NT2/D1 (cell line): ENCODE data around the gene ICA1.

Experiments
- DNase-seq: peaks from one replicate; pipeline ENCODE4 v3.0.0-alpha.2; 2011; ENCODE audit warnings: low read depth, low spot score
- H3K27me3 ChIP-seq: 2 replicates; pipeline ENCODE4 v1.6.0; 2011; ENCODE audit warnings: mild to moderate bottlenecking; ENCODE audit not compliant: insufficient read length, insufficient read depth
- H3K36me3 ChIP-seq: 2 replicates; pipeline ENCODE4 v1.6.1; 2011; ENCODE audit warnings: mild to moderate bottlenecking, low read length, mixed read lengths; ENCODE audit not compliant: insufficient read depth, insufficient read length
- H3K4me1 ChIP-seq: 2 replicates; pipeline ENCODE4 v1.5.1; 2011; ENCODE audit not compliant: insufficient read depth, insufficient read length
- H3K4me3 ChIP-seq: 2 replicates; pipeline ENCODE4 v1.5.1; 2011; ENCODE audit warnings: low read depth; ENCODE audit not compliant: insufficient read length
- H3K9ac ChIP-seq: 2 replicates; pipeline ENCODE4 v1.6.0; 2011; ENCODE audit warnings: low read depth; ENCODE audit not compliant: insufficient read length
- H3K9me3 ChIP-seq: 2 replicates; pipeline ENCODE4 v1.5.1; 2011; ENCODE audit warnings: mild to moderate bottlenecking, low read length; ENCODE audit not compliant: insufficient read depth
- SUZ12 ChIP-seq: IDR thresholded peaks from 2 replicates; pipeline ENCODE4 v1.6.1; 2011; ENCODE audit not compliant: insufficient read length, insufficient read depth; ENCODE audit errors: extremely low read depth
- YY1 ChIP-seq: IDR thresholded peaks from 2 replicates; pipeline ENCODE4 v1.6.1; 2011; ENCODE audit not compliant: insufficient read length, insufficient read depth
- ZNF274 ChIP-seq: IDR thresholded peaks from 2 replicates; pipeline ENCODE4 v1.6.1; 2011; ENCODE audit warnings: mild to moderate bottlenecking, low read depth, low read length

ICA1 gene

DNA sequence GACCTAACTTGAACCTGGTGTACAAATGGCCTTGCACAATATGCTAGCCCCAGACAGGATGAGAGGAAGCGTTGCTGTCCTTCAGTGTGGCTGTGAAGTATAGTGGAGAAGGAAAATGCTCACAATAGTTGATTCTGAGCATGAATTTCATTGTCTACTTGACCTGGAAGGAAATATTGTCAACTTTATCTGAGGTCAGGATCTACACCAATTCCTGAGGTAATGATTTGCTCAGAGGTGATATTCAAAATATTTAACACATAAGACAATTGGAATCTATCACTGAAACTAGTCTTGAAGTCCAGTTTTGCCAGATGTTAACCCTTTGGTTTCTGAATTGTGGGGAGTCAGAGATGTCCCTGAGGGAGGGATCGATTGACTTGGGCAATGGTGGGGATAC lies 20.9 kb upstream of the ICA1 start:
- H3K4me3 ChIP-seq = no peak overlapping the region
- no peak for TF ChIP-seq SUZ12
- TF ChIP-seq YY1 = no peak
- TF ChIP-seq ZNF274 = no peak
- H3K9me3 ChIP-seq = no peaks in the 10 kb centered on the region
- DNase-seq = no peak
- no peaks in the 10 kb centered on the region for H3K4me1 ChIP-seq
- no peaks in the 10 kb centered on the region for H3K36me3 ChIP-seq
- no peak overlapping the region for H3K9ac ChIP-seq
- no peaks in the 10 kb centered on the region for H3K27me3 ChIP-seq

DNA sequence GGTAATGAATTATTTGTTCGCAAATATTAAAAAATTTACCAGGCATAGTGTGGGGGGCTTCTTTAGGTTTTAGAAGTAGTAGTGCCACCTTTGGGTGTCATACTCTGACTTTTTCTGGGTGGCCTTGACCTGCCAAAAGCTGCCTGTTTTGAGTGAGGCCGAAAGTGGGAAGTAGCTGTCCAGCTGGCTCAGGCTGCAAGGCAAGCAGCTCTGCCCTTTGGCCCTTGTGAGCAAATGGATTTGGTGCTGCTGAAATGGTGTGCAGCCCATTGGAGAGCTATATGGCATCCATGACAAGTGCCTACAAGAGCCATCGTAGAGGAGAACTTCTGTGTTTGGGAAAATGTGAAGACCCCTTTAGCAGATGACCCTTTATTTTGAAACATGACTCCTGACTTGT lies 20.2 kb upstream of the ICA1 start:
- DNase-seq = no peak
- Histone ChIP-seq H3K27me3 (no peaks in the 10 kb centered on the region), H3K9me3 (no peaks in the 10 kb centered on the region), H3K9ac (no peak overlapping the region), H3K4me3 (no peak overlapping the region), H3K4me1 (no peaks in the 10 kb centered on the region), H3K36me3 (no peaks in the 10 kb centered on the region)
- TF ChIP-seq YY1 = no peak

DNA sequence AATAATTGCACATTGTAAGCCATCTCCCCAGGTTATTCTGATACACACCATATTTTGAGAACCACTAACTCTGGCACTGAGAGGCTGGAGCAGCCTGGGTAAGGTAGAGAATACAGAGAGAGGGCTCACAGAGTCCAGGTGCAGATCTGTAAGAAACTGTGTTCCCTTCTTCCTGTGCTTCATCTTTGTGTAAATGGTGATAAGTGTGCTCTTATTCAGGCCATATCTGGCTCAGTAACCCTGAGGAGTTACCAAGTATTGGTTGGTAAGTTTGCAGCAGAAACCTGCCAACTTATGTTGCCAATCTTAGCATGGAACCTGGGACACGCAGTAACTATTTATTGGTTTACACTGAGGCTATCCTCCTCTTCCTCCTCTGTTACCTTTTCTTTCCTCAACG lies 16.2 kb upstream of the ICA1 start:
- Histone ChIP-seq H3K27me3 (no peaks in the 10 kb centered on the region), H3K9ac (no peak overlapping the region), H3K36me3 (no peaks in the 10 kb centered on the region), H3K9me3 (no peaks in the 10 kb centered on the region), H3K4me3 (no peak overlapping the region), H3K4me1 (no peaks in the 10 kb centered on the region)
- TF ChIP-seq YY1 = no peak
- TF ChIP-seq ZNF274 = no peak
- no peak for TF ChIP-seq SUZ12
- DNase-seq = no peak

DNA sequence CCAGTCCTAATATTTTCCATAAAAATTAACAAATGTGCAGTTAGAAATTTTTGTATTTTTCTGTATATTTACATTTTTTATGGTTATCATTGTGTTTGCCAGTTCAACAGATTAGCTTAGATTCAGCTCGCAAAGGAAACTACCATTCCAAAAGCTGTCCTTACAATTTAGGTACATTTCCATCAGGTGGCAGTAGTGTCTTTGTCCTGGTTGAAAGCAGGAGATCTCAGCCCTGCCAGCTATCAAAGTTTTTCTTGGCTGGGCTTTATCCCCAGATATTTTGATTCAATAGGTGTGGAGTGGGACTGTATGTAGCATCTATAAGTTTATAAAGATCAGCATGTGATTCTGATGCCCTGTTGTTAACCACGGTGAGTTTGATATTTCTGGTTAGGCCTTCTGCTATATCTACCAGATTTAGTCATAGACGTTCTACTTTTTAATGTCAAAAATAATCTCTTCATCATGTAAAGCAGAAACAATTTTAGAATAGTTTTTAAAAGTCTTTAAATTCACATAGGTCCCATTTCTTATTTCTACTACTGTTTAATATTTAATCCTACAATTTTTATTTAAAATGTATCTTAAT lies 15.5 kb upstream of the ICA1 start:
- peak; percentile 27 for DNase-seq

DNA sequence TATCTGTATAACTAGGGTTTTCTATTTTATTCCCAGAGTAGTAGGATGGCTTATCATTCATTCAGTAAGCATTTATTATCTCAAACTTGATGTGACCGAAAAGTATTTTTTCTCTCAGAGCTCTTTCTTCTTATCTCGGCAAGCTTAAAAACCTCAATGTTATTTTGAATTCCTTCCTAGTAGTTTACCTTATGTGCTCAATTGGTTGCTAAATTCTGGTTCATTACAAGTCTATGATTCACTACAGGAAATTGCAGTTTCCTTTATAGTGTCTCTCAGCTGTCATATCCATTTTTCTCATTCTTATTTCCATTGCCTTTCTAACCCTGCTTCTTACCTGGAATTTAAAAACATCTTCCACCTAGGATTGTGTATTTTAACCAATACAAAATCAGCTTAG lies 12.6 kb upstream of the ICA1 start:
- H3K9me3 ChIP-seq = no peaks in the 10 kb centered on the region
- H3K4me1 ChIP-seq = no peaks in the 10 kb centered on the region
- TF ChIP-seq YY1 (no peak), SUZ12 (no peak), ZNF274 (no peak)
- no peak overlapping the region for H3K9ac ChIP-seq
- H3K36me3 ChIP-seq = no peaks in the 10 kb centered on the region
- H3K27me3 ChIP-seq = no peaks in the 10 kb centered on the region
- H3K4me3 ChIP-seq = no peak overlapping the region
- DNase-seq = no peak

More for the DNA sequence above, 15.5 kb upstream of the ICA1 start:
- no peak for TF ChIP-seq SUZ12
- TF ChIP-seq YY1 = no peak
- TF ChIP-seq ZNF274 = no peak
- Histone ChIP-seq H3K36me3 (no peaks in the 10 kb centered on the region), H3K4me1 (no peaks in the 10 kb centered on the region), H3K9ac (no peak overlapping the region), H3K27me3 (no peaks in the 10 kb centered on the region), H3K4me3 (no peak overlapping the region), H3K9me3 (no peaks in the 10 kb centered on the region)

DNA sequence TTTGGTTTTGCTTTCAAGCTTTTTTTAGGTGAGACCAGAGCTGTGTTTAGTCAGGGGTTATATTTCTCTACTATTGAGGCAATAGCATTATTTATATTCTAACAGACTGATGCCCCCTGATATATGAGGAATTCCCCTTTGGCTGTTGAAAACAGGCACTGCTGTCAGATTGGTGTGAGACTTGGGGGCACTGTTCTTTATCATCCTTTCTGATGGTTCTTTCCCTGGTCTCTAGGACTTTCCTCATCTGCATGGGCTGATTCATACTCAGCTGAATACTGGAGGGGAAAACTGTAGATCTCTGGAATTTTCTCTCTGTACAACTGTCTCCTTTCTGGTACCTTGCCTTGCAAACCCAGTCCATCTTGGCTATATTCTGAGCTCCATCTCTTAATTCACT lies 10.0 kb upstream of the ICA1 start:
- H3K36me3 ChIP-seq = no peaks in the 10 kb centered on the region
- no peaks in the 10 kb centered on the region for H3K9me3 ChIP-seq
- H3K4me1 ChIP-seq = no peaks in the 10 kb centered on the region
- DNase-seq = no peak
- H3K4me3 ChIP-seq = no peak overlapping the region
- H3K27me3 ChIP-seq = no peaks in the 10 kb centered on the region
- H3K9ac ChIP-seq = no peak overlapping the region
- TF ChIP-seq ZNF274 (no peak), YY1 (no peak), SUZ12 (no peak)

DNA sequence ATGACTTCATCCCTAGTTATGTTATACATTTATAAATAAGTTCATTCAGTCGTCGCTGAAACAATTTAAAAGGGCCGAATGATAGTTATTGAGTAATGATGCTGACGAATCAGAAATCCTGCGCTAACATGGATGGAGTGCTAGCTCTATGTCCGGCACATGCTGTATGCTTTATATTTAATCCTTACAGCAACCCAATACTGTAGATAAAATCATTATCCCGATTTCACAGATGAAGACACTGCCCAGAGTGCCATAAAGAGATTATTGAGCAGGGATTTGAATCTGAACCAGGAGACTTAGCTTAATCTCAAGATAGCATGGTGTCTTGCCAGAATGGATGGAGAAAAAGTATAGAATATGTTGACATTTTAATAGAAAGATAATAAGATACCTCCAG lies 1.1 kb upstream of the ICA1 start:
- H3K4me3 ChIP-seq = no peak overlapping the region

More for the DNA sequence above, 1.1 kb upstream of the ICA1 start:
- no peak for DNase-seq
- Histone ChIP-seq H3K36me3 (no peaks in the 10 kb centered on the region), H3K4me1 (no peaks in the 10 kb centered on the region), H3K27me3 (peaks cover 38% of the 10 kb centered on the region), H3K9me3 (no peaks in the 10 kb centered on the region; the same call in 1 of the 2 replicates), H3K9ac (no peak overlapping the region)
- no peak for TF ChIP-seq ZNF274
- no peak for TF ChIP-seq YY1
- no peak for TF ChIP-seq SUZ12
